Ovary (tissue), 9 donors: ENCODE measurements around the gene DNASE1L1. TPM values are rescaled to one million over a fixed set of nuclear protein-coding genes. Genes with fewer than 3 reads are reported as not detected.
A peak's percentile ranks its signal among the peaks of the same experiment; 100 is the strongest.

Source experiments
- DNase-seq, 5 donors: peaks; one replicate each; pipeline ENCODE4 v3.0.0-alpha.2; 2019 to 2020
- H3K27ac ChIP-seq, 2 donors: fragments of 200-600 bp; one replicate each; pipeline versions ENCODE4 v1.5.1 to v1.8.0; 2019 to 2022
- H3K27me3 ChIP-seq: fragments of 200-600 bp; one replicate; pipeline ENCODE4 v1.8.0; 2022
- H3K36me3 ChIP-seq: fragments of 200-600 bp; sonication (generic); one replicate; pipeline ENCODE4 v1.5.1; 2019
- H3K4me1 ChIP-seq: one replicate; pipeline ENCODE4 v1.8.1; 2013; ENCODE audit warnings: mild to moderate bottlenecking, moderate library complexity; ENCODE audit not compliant: insufficient read depth
- H3K4me3 ChIP-seq: fragments of 200-600 bp; sonication (generic); one replicate; pipeline ENCODE4 v1.5.1; 2017
- H3K9me3 ChIP-seq, 2 donors: fragments of 200-600 bp in 1 of 2; sonication (generic) in 1 of 2; one replicate each; pipeline versions ENCODE4 v1.5.1 to v1.8.1; 2013 to 2019; ENCODE audit warnings: mild to moderate bottlenecking in 1 of 2, moderate library complexity in 1 of 2
- EP300 ChIP-seq: sonication (generic); formaldehyde crosslinking; IDR thresholded peaks from one replicate; pipeline ENCODE4 v1.6.1; 2017; ENCODE audit warnings: antibody characterized with exemption
- POLR2A ChIP-seq: fragments of 450-650 bp; IDR thresholded peaks from one replicate; pipeline ENCODE4 v1.6.1; 2017; ENCODE audit warnings: antibody characterized with exemption, mild to moderate bottlenecking, moderate library complexity
- WGBS, 3 donors: extraction: QIAGEN DNeasy Blood & Tissue Kit in 1 of 3; methylation state at CpG; one replicate each; pipeline versions ENCODE4 v1.1.5 to v1.1.7; 2013 to 2017; 5-methylcytosine and 5-hydroxymethylcytosine counted together
- intact Hi-C, 4 donors: fragments of 100-400 bp; cut with DNase I; formaldehyde crosslinking; loops; one replicate each; pipeline versions ENCODE4 v1.11.0 to v1.15.1; 2022 to 2023
- polyA plus RNA-seq, 2 donors: library from polyadenylated mRNA; stranded (reverse); fragments of 200-250 nt in 1 of 2; fragments of 350-450 nt in 1 of 2; fragmentation: Illumina TruSeq in 1 of 2; extraction: RNeasy Lipid Tissue Mini Kit (QIAGEN cat#74804) in 1 of 2; gene quantifications; one replicate each; pipeline ENCODE4 v1.2.3, GENCODE V29; 2013 to 2014
- total RNA-seq, 7 donors: library from RNA; depleted of rRNA in 2 of 7; stranded (reverse); fragments of >200 nt in 2 of 7; fragmentation: NEBNext Ultra II Directional in 3 of 7; extraction: Animal tissue kit (Norgen Biotek cat#: 25700) in 3 of 7; gene quantifications; one replicate each; pipeline versions ENCODE4 v1.1.0 to v1.2.4, GENCODE V29; 2016 to 2023
- TF ChIP-seq, protein P1 (sequence below), 3 donors: fragments of 450-650 bp in 2 of 3; fragments of 200-600 bp in 1 of 3; IDR thresholded peaks; one replicate each; pipeline versions ENCODE4 v1.5.1 to v1.8.0; 2016 to 2022; ENCODE audit warnings: antibody characterized with exemption in 3 of 3, mild to moderate bottlenecking in 1 of 3
- donor health status: DM: no; HTN: no; CAD: no; lungs with moderate emphysema.
- donor health status: DM: no; HTN: no; CAD: no.
- donor health status: Bipolar disorder and iron deficiency.
- donor health status: DM: yes; HTN: yes; CAD: no.
- donor health status: DM: no; HTN: no; CAD: no.
- donor health status: DM: yes; HTN: yes; CAD: no.

DNASE1L1 gene
- total and polyA plus RNA-seq, 9 donors = 11.9 to 21.4 (median 17.2) TPM

DNA sequence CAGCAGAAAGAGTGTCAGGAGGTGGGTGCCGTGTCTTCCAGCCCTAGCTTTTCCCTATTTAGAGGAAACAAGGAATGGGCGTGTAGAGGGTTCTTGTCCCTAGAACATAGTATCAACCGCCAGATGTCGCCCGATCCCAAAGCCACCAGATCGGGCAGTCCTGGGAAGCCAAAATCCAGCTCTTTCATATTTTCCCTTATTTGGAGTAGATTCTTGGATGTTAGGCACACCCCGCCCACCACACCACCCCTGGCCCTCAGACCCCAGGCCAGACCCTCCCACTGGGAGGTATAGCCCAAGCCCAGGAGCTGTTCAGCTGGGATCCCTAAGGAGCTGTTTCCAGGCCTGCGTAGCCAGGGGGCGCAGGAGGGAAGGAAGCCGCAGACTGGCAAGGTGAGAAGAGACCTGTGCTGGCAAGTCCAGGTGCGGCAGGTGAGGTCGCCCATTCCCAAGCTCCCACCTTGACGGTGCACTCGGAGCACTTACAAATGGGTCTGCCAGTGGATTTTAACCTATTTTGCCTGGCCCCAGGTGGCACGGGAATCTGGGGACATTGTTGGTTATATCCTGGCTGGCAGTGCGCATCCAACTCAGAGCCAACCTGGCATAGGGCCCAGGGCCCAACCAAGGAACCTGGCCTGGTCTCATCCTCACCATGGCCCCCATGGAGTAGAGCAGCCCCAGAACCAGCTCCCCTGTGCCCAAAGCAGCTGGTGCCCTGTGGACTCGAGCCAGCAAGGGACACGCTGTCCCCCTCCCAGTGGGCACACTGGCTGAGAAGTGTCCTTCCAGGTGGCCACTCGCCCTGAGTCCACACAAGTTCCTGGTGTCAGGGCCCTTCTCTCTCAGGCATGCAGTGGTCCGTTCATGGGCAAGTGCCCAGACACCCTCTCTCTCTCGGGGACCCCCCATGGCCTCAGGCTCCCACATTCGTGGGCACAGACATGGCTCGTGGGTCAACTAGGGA lies 35.4 kb downstream of the DNASE1L1 start:
- peak; percentile 63 to 76 (median 70) for DNase-seq
- 38 to 44% (median 41%) methylated on average over 23 of the region's 23 CpGs for WGBS, 3 donors
- Histone ChIP-seq H3K4me1 (no peaks in the 10 kb centered on the region), H3K27me3 (no peaks in the 10 kb centered on the region), H3K27ac (peak overlapping the region; percentile 76 to 77), H3K9me3 (no peaks in the 10 kb centered on the region), H3K36me3 (no peaks in the 10 kb centered on the region), H3K4me3 (peak overlapping the region; percentile 55)
- TF ChIP-seq, protein P1, sequence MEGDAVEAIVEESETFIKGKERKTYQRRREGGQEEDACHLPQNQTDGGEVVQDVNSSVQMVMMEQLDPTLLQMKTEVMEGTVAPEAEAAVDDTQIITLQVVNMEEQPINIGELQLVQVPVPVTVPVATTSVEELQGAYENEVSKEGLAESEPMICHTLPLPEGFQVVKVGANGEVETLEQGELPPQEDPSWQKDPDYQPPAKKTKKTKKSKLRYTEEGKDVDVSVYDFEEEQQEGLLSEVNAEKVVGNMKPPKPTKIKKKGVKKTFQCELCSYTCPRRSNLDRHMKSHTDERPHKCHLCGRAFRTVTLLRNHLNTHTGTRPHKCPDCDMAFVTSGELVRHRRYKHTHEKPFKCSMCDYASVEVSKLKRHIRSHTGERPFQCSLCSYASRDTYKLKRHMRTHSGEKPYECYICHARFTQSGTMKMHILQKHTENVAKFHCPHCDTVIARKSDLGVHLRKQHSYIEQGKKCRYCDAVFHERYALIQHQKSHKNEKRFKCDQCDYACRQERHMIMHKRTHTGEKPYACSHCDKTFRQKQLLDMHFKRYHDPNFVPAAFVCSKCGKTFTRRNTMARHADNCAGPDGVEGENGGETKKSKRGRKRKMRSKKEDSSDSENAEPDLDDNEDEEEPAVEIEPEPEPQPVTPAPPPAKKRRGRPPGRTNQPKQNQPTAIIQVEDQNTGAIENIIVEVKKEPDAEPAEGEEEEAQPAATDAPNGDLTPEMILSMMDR (IDR thresholded peaks at IDR 0.05) = peak; percentile 21 to 67 (median 57)
- TF ChIP-seq POLR2A = no peak
- no peak for TF ChIP-seq EP300
- intact Hi-C loops = no loop called here

DNA sequence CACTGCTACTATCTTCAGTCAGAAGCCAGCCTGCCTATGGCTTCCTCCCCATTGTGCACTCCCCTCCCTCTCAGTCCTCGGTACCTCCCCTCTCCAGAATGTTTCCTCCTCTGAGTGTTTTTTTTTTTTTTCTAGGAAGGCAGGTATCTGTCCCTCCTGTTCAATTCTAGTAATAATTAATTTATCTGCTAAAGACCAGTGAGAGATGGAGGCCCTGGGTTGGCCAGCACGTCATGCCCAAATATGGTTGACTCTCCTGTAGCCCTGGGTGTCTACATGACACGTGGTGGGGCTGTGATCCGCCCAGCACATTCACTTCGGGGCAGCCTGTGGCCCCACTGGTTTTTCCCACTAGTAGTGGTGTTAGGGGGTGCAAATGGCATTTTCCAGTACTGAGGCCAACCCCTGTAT lies 36.4 kb downstream of the DNASE1L1 start:
- TF ChIP-seq, protein P1 (IDR thresholded peaks at IDR 0.05) = no peak
- no peak for TF ChIP-seq POLR2A
- no peak for TF ChIP-seq EP300
- peaks cover 7% of the 10 kb centered on the region for H3K4me1 ChIP-seq
- peak overlapping the region in 1 of 2 donors; percentile 6 for H3K27ac ChIP-seq
- WGBS, 3 donors = 36 to 47% (median 43%) methylated on average over 5 of the region's 5 CpGs
- H3K4me3 ChIP-seq = peak overlapping the region; percentile 55
- no peak for DNase-seq
- no peaks in the 10 kb centered on the region for H3K9me3 ChIP-seq
- intact Hi-C loops = no loop called here
- no peaks in the 10 kb centered on the region for H3K27me3 ChIP-seq
- H3K36me3 ChIP-seq = no peaks in the 10 kb centered on the region

DNA sequence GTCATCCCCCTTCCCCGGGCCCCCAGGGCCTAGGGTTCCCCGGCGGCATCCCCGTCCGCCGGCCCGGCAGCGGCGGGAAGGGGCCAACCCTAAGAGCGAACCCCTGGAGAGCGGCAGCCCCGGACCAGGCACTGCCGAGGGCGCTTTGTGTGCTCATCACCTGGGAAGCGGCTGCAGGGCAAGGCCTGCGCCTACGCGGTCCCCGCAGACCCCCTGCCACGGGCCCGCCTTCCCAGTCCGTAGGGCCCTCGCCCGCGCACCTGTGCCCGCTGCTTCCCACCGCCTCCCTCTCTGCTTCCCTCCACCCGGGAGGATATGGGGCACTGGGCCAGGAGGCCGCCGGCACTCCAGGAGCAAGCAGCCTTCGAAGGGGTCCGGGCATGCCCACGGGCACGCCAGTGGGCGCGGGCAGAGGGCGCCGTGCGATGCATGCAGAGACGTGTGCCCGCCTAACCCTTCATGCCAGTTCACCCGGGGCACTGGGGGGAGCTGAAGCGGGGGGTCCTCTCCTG lies 37.2 kb downstream of the DNASE1L1 start:
- TF ChIP-seq, protein P1 (IDR thresholded peaks at IDR 0.05) = no peak
- TF ChIP-seq EP300 = no peak
- TF ChIP-seq POLR2A = no peak
- no peaks in the 10 kb centered on the region for H3K9me3 ChIP-seq

DNA sequence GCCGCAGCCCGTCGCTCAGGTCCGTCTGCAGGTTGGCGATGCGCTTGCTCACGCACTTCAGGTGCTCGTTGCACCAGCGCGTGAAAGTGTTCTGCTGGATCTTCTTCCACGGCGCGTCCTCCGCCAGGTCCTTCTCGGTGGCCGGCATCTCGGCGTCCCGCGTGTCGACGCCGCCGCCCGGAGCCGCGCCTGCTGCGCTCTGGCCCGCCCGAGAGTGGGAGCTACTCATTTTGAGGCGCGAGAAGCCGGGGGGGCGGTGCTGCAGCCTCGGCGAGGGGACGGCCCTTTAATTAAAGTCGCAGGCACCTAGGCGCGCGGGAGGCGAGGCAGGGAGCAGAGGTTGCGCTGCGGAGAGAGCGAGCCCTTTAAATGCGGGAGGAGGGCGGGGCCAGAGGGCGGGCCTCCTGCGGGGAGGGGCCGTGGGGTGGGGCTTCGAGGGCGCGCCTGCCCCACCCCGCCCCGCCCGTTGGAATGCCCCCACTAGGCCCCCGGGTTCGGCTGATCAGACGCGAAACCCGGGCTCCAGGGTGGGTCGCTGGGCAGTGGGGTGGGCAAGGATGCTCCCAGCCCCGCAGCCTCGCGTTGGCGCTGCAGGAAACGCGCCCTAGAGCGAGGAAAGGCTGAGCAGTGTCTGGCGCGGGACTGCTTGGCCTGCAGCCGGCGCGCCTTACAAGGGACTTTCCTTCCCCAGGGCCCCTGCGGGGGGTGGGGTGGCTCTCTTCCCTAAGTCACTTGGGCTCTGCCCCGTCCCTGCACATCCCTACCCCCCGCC lies 37.9 kb downstream of the DNASE1L1 start:
- peak; percentile 91 to 95 (median 94) for DNase-seq
- peak overlapping the region; percentile 55 for H3K4me3 ChIP-seq
- H3K9me3 ChIP-seq = no peaks in the 10 kb centered on the region
- no peaks in the 10 kb centered on the region for H3K27me3 ChIP-seq
- H3K36me3 ChIP-seq = no peaks in the 10 kb centered on the region
- H3K27ac ChIP-seq = peak overlapping the region; percentile 49 to 79
- intact Hi-C loops = no loop called here
- TF ChIP-seq EP300 (no peak), POLR2A (peak; percentile 93)
- TF ChIP-seq, protein P1 (IDR thresholded peaks at IDR 0.05) = peak in 1 of 3 donors; percentile 13
- H3K4me1 ChIP-seq = peaks cover 8% of the 10 kb centered on the region
- WGBS, 3 donors = 27 to 43% (median 34%) methylated on average over 66 to 77 of the region's 77 CpGs

More for the DNA sequence above, 37.2 kb downstream of the DNASE1L1 start:
- no peaks in the 10 kb centered on the region for H3K27me3 ChIP-seq
- no peaks in the 10 kb centered on the region for H3K36me3 ChIP-seq
- peak overlapping the region; percentile 20 to 50 for H3K27ac ChIP-seq
- peak; percentile 50 to 67 (median 66) for DNase-seq
- WGBS, 3 donors = 43 to 62% (median 52%) methylated on average over 17 to 43 of the region's 43 CpGs
- H3K4me3 ChIP-seq = peak overlapping the region; percentile 55
- intact Hi-C loops = no loop called here
- peaks cover 7% of the 10 kb centered on the region for H3K4me1 ChIP-seq
